Measurements from ENCODE around the gene FBXL16.
A peak's percentile ranks its signal among the peaks of the same experiment; 100 is the strongest.
"Not testable (repeated sequence)": the region's sequence is repeated elsewhere in the genome, so short reads cannot be mapped to it uniquely, and the experiment has no call there.

Gene FBXL16

GRCh38 chr16:705431-706188 lies at the start of gene FBXL16:
FBXL16 (minus strand) TSS chr16:705801; CDS start chr16:697405, 8,396 bp downstream.
- no peak for DNase-seq

GRCh38 chr16:754656-755055 lies 49.1 kb upstream of the FBXL16 start:
- no peak for DNase-seq

GRCh38 chr16:754121-754607 lies 48.6 kb upstream of the FBXL16 start:
- DNase-seq, result not testable (repeated sequence)

GRCh38 chr16:752007-752312 lies 46.4 kb upstream of the FBXL16 start:
- DNase-seq, result no peak

GRCh38 chr16:751152-752006 lies 45.8 kb upstream of the FBXL16 start:
- no peak for DNase-seq

GRCh38 chr16:750485-750884 lies 44.9 kb upstream of the FBXL16 start:
- DNase-seq, result no peak

- no peak for DNase-seq
Observed at GRCh38 chr16:749010-749409, 43.4 kb upstream of the FBXL16 start.

GRCh38 chr16:747978-748746 lies 42.6 kb upstream of the FBXL16 start:
- no peak for DNase-seq

- DNase-seq, result no peak
Observed at GRCh38 chr16:746637-747036, 41.0 kb upstream of the FBXL16 start.

GRCh38 chr16:745739-746138 lies 40.1 kb upstream of the FBXL16 start:
- no peak for DNase-seq

- no peak for DNase-seq
Observed at GRCh38 chr16:743794-744500, 38.3 kb upstream of the FBXL16 start.

- DNase-seq, result not testable (repeated sequence)
Observed at GRCh38 chr16:742894-743293, 37.3 kb upstream of the FBXL16 start.

- no peak for DNase-seq
Observed at GRCh38 chr16:741986-742629, 36.5 kb upstream of the FBXL16 start.

GRCh38 chr16:740764-741505 lies 35.3 kb upstream of the FBXL16 start, which contains the start of gene CIAO3:
CIAO3 (minus strand) TSS chr16:740997; CDS start chr16:740985, 12 bp downstream.
- peak; percentile 88 to 92 for DNase-seq

- no peak for DNase-seq
Observed at GRCh38 chr16:740459-740763, 34.8 kb upstream of the FBXL16 start.

- no peak for DNase-seq
Observed at GRCh38 chr16:739560-740458, 34.2 kb upstream of the FBXL16 start.

- no peak for DNase-seq
Observed at GRCh38 chr16:736936-737481, 31.4 kb upstream of the FBXL16 start.

- DNase-seq, result no peak
Observed at GRCh38 chr16:735982-736453, 30.4 kb upstream of the FBXL16 start.

GRCh38 chr16:734981-735881 lies 29.6 kb upstream of the FBXL16 start:
- no peak for DNase-seq

All from activated CD4-positive, alpha-beta T cell treated with anti-CD3 and anti-CD28 coated beads for 4 hours (primary cell).